ENCODE results near the gene HESX1.

The HESX1 gene

GRCh38 chr3:57158325-57158724 is 41.5 kb downstream of the HESX1 start:
- Histone ChIP-seq H3K36me3 (ENCODE audit: insufficient read depth, low read length) (no peaks in the 10 kb centered on the region), H2AFZ (ENCODE audit: low read length, unreplicated experiment) (no peak overlapping the region), H3K4me1 (ENCODE audit: control insufficient read depth, insufficient read depth, low read length, unreplicated experiment) (peaks cover 6% of the 10 kb centered on the region), H3K4me3 (ENCODE audit: low read depth, low read length) (no peak overlapping the region), H3K27me3 (ENCODE audit: insufficient read depth, low read length) (peaks cover 10% of the 10 kb centered on the region; the same call in 1 of the 2 replicates), H3K27ac (ENCODE audit: low read depth, low read length) (no peak overlapping the region), H3K79me2 (ENCODE audit: control insufficient read depth, insufficient read depth, low read length, unreplicated experiment) (no peaks in the 10 kb centered on the region)

GRCh38 chr3:57157545-57157944 is 42.2 kb downstream of the HESX1 start:
- H2AFZ ChIP-seq (ENCODE audit: low read length, unreplicated experiment) = no peak overlapping the region
- no peaks in the 10 kb centered on the region for H3K79me2 ChIP-seq (ENCODE audit: control insufficient read depth, insufficient read depth, low read length, unreplicated experiment)
- H3K4me3 ChIP-seq (ENCODE audit: low read depth, low read length) = no peak overlapping the region
- H3K27me3 ChIP-seq (ENCODE audit: insufficient read depth, low read length) = 0 out of 2 replicates have a peak, but pooled peaks cover 2% of the 10 kb centered on the region
- H3K27ac ChIP-seq (ENCODE audit: low read depth, low read length) = no peak overlapping the region
- H3K4me1 ChIP-seq (ENCODE audit: control insufficient read depth, insufficient read depth, low read length, unreplicated experiment) = peaks cover 6% of the 10 kb centered on the region
- no peaks in the 10 kb centered on the region for H3K36me3 ChIP-seq (ENCODE audit: insufficient read depth, low read length)

- Histone ChIP-seq H3K27me3 (ENCODE audit: insufficient read depth, low read length) (no peaks in the 10 kb centered on the region), H3K79me2 (ENCODE audit: control insufficient read depth, insufficient read depth, low read length, unreplicated experiment) (no peaks in the 10 kb centered on the region), H3K27ac (ENCODE audit: low read depth, low read length) (no peak overlapping the region), H2AFZ (ENCODE audit: low read length, unreplicated experiment) (no peak overlapping the region), H3K4me1 (ENCODE audit: control insufficient read depth, insufficient read depth, low read length, unreplicated experiment) (peaks cover 12% of the 10 kb centered on the region), H3K4me3 (ENCODE audit: low read depth, low read length) (no peak overlapping the region), H3K36me3 (ENCODE audit: insufficient read depth, low read length) (no peaks in the 10 kb centered on the region)
Observed at GRCh38 chr3:57155310-57155643, 44.5 kb downstream of the HESX1 start.

GRCh38 chr3:57154470-57155309 is 45.1 kb downstream of the HESX1 start:
- Histone ChIP-seq H3K79me2 (ENCODE audit: control insufficient read depth, insufficient read depth, low read length, unreplicated experiment) (no peaks in the 10 kb centered on the region), H3K4me3 (ENCODE audit: low read depth, low read length) (no peak overlapping the region), H3K4me1 (ENCODE audit: control insufficient read depth, insufficient read depth, low read length, unreplicated experiment) (peaks cover 14% of the 10 kb centered on the region), H3K36me3 (ENCODE audit: insufficient read depth, low read length) (no peaks in the 10 kb centered on the region), H3K27ac (ENCODE audit: low read depth, low read length) (no peak overlapping the region), H2AFZ (ENCODE audit: low read length, unreplicated experiment) (no peak overlapping the region), H3K27me3 (ENCODE audit: insufficient read depth, low read length) (no peaks in the 10 kb centered on the region)

GRCh38 chr3:57152151-57153143 is 47.3 kb downstream of the HESX1 start:
- Histone ChIP-seq H3K27ac (ENCODE audit: low read depth, low read length) (no peak overlapping the region), H3K36me3 (ENCODE audit: insufficient read depth, low read length) (no peaks in the 10 kb centered on the region), H2AFZ (ENCODE audit: low read length, unreplicated experiment) (no peak overlapping the region), H3K27me3 (ENCODE audit: insufficient read depth, low read length) (no peaks in the 10 kb centered on the region), H3K4me1 (ENCODE audit: control insufficient read depth, insufficient read depth, low read length, unreplicated experiment) (peaks cover 8% of the 10 kb centered on the region), H3K4me3 (ENCODE audit: low read depth, low read length) (no peak overlapping the region), H3K79me2 (ENCODE audit: control insufficient read depth, insufficient read depth, low read length, unreplicated experiment) (no peaks in the 10 kb centered on the region)

- no peaks in the 10 kb centered on the region for H3K36me3 ChIP-seq (ENCODE audit: insufficient read depth, low read length)
- H3K4me1 ChIP-seq (ENCODE audit: control insufficient read depth, insufficient read depth, low read length, unreplicated experiment) = peaks cover 8% of the 10 kb centered on the region
- H3K27ac ChIP-seq (ENCODE audit: low read depth, low read length) = no peak overlapping the region
- no peaks in the 10 kb centered on the region for H3K79me2 ChIP-seq (ENCODE audit: control insufficient read depth, insufficient read depth, low read length, unreplicated experiment)
- H3K27me3 ChIP-seq (ENCODE audit: insufficient read depth, low read length) = no peaks in the 10 kb centered on the region
- no peak overlapping the region for H2AFZ ChIP-seq (ENCODE audit: low read length, unreplicated experiment)
- H3K4me3 ChIP-seq (ENCODE audit: low read depth, low read length) = no peak overlapping the region
Observed at GRCh38 chr3:57151749-57152148, 48.0 kb downstream of the HESX1 start.

- Histone ChIP-seq H3K79me2 (ENCODE audit: control insufficient read depth, insufficient read depth, low read length, unreplicated experiment) (no peaks in the 10 kb centered on the region), H3K27ac (ENCODE audit: low read depth, low read length) (no peak overlapping the region), H2AFZ (ENCODE audit: low read length, unreplicated experiment) (no peak overlapping the region), H3K36me3 (ENCODE audit: insufficient read depth, low read length) (no peaks in the 10 kb centered on the region), H3K4me3 (ENCODE audit: low read depth, low read length) (no peak overlapping the region), H3K27me3 (ENCODE audit: insufficient read depth, low read length) (no peaks in the 10 kb centered on the region), H3K4me1 (ENCODE audit: control insufficient read depth, insufficient read depth, low read length, unreplicated experiment) (peaks cover 8% of the 10 kb centered on the region)
Observed at GRCh38 chr3:57151021-57151449, 48.7 kb downstream of the HESX1 start.

GRCh38 chr3:57150113-57150581 is 49.6 kb downstream of the HESX1 start:
- H3K4me3 ChIP-seq (ENCODE audit: low read depth, low read length) = no peak overlapping the region
- H3K36me3 ChIP-seq (ENCODE audit: insufficient read depth, low read length) = no peaks in the 10 kb centered on the region
- H3K79me2 ChIP-seq (ENCODE audit: control insufficient read depth, insufficient read depth, low read length, unreplicated experiment) = no peaks in the 10 kb centered on the region
- no peak overlapping the region for H3K27ac ChIP-seq (ENCODE audit: low read depth, low read length)
- H2AFZ ChIP-seq (ENCODE audit: low read length, unreplicated experiment) = no peak overlapping the region
- H3K27me3 ChIP-seq (ENCODE audit: insufficient read depth, low read length) = no peaks in the 10 kb centered on the region
- H3K4me1 ChIP-seq (ENCODE audit: control insufficient read depth, insufficient read depth, low read length, unreplicated experiment) = peaks cover 8% of the 10 kb centered on the region
